H1 (cell line): Measurements from ENCODE around the gene COL4A2. TPM values are rescaled to one million over a fixed set of nuclear protein-coding genes. Genes with fewer than 3 reads are reported as not detected.

Experiments used
- CTCF ChIA-PET: fragments of 300-600 bp; sonication (Branson Sonifier 250); formaldehyde crosslinking; loops from one replicate; lab custom pipeline; 2021; ENCODE audit not compliant: partially characterized antibody; lab: Charles Lee
- POLR2A ChIA-PET: fragments of 300-600 bp; sonication (Branson Sonifier 250); formaldehyde crosslinking; loops from one replicate; lab custom pipeline; 2021; ENCODE audit warnings: inconsistent platforms; ENCODE audit not compliant: partially characterized antibody; lab: Charles Lee
- DNase-seq, 2 experiments: peaks; one replicate each; pipeline versions ENCODE4 v3.0.0 to v3.0.0-alpha.2; 2010 to 2022; ENCODE audit warnings: low spot score in 2 of 2, low read depth in 1 of 2, mixed read lengths in 1 of 2
- FAIRE-seq: peaks from 2 replicates; lab custom pipeline; 2011; peaks lifted over from hg19 to GRCh38; lab: Jason Lieb, UNC
- H2AFZ ChIP-seq: 2 replicates; pipeline ENCODE4 v1.8.1; 2012; ENCODE audit warnings: low read length, inconsistent platforms
- H2AK5ac ChIP-seq: 2 replicates; pipeline ENCODE4 v1.6.1; 2013; ENCODE audit warnings: low read depth, low read length
- H2BK120ac ChIP-seq: replicated peaks from 2 replicates; pipeline ENCODE3; 2013; ENCODE audit warnings: low read depth, low read length, inconsistent platforms
- H2BK12ac ChIP-seq: 2 replicates; pipeline ENCODE4 v1.6.1; 2013; ENCODE audit warnings: low read depth, low read length
- H2BK15ac ChIP-seq: 2 replicates; pipeline ENCODE4 v1.6.1; 2013; ENCODE audit warnings: low read length
- H2BK20ac ChIP-seq: 2 replicates; pipeline ENCODE4 v1.6.1; 2013; ENCODE audit warnings: low read length
- H2BK5ac ChIP-seq: 2 replicates; pipeline ENCODE4 v1.6.1; 2013; ENCODE audit warnings: low read depth, low read length
- H3K14ac ChIP-seq: 2 replicates; pipeline ENCODE4 v1.6.1; 2013; ENCODE audit warnings: inconsistent platforms; ENCODE audit not compliant: insufficient read length
- H3K18ac ChIP-seq: 2 replicates; pipeline ENCODE4 v1.6.1; 2013; ENCODE audit warnings: low read length; ENCODE audit errors: extremely low read depth
- H3K23ac ChIP-seq: 2 replicates; pipeline ENCODE4 v1.6.1; 2013; ENCODE audit warnings: inconsistent platforms; ENCODE audit not compliant: insufficient read length
- H3K23me2 ChIP-seq: 2 replicates; pipeline ENCODE4 v1.6.1; 2013; ENCODE audit warnings: low read depth, low read length
- H3K27ac ChIP-seq: 2 replicates; pipeline ENCODE4 v1.6.1; 2011; ENCODE audit warnings: low read depth, low read length, inconsistent platforms
- H3K27me3 ChIP-seq, 4 experiments: replicated peaks in 1 of 4; 1 replicate in 1 of 4; 2 replicates in 3 of 4; pipeline versions ENCODE4 v1.6.1 to v1.8.1; 2011 to 2013; ENCODE audit warnings: low read length in 3 of 4, mild to moderate bottlenecking in 3 of 4, inconsistent platforms in 2 of 4, mixed read lengths in 2 of 4, moderate library complexity in 1 of 4; ENCODE audit not compliant: control insufficient read depth in 3 of 4, insufficient read depth in 3 of 4; ENCODE audit errors: extremely low read depth in 1 of 4
- H3K36me3 ChIP-seq, 4 experiments: 2 replicates each; pipeline versions ENCODE4 v1.6.1 to v1.8.1; 2011 to 2013; ENCODE audit warnings: mild to moderate bottlenecking in 4 of 4, low read length in 3 of 4, moderate library complexity in 2 of 4, control low read depth in 1 of 4, inconsistent platforms in 1 of 4; ENCODE audit not compliant: insufficient read depth in 4 of 4, control insufficient read depth in 2 of 4
- H3K4ac ChIP-seq: replicated peaks from 2 replicates; pipeline ENCODE3; 2013; ENCODE audit warnings: low read length, low read depth, mixed read lengths, inconsistent platforms; ENCODE audit not compliant: insufficient read length
- H3K4me1 ChIP-seq, 4 experiments: replicated peaks in 1 of 4; 1 replicate in 1 of 4; 2 replicates in 3 of 4; pipeline versions ENCODE4 v1.6.1 to v1.8.1; 2011 to 2013; ENCODE audit warnings: low read length in 3 of 4, inconsistent platforms in 2 of 4, mixed read lengths in 1 of 4; ENCODE audit not compliant: insufficient read depth in 4 of 4, control insufficient read depth in 3 of 4
- H3K4me2 ChIP-seq, 2 experiments: 2 replicates each; pipeline versions ENCODE4 v1.6.1 to v1.8.1; 2011 to 2013; ENCODE audit warnings: low read depth in 2 of 2, low read length in 2 of 2, control low read depth in 1 of 2, inconsistent platforms in 1 of 2, mild to moderate bottlenecking in 1 of 2; ENCODE audit not compliant: insufficient read depth in 1 of 2
- H3K4me3 ChIP-seq, 4 experiments: fragments of 200-600, 300-600 bp in 1 of 4; sonication (generic), shearing (Covaris generic), sonication (Bioruptor Twin) in 1 of 4; 2 replicates each; pipeline versions ENCODE4 v1.5.1 to v1.8.1; 2011 to 2016; ENCODE audit warnings: low read length in 4 of 4, low read depth in 3 of 4, control low read depth in 2 of 4, inconsistent platforms in 2 of 4, mild to moderate bottlenecking in 2 of 4, mixed read lengths in 1 of 4, moderate library complexity in 1 of 4; ENCODE audit not compliant: insufficient read depth in 2 of 4; ENCODE audit errors: extremely low read depth in 1 of 4
- H3K56ac ChIP-seq: replicated peaks from 2 replicates; pipeline ENCODE3; 2013; ENCODE audit warnings: low read depth, mild to moderate bottlenecking, mixed read lengths, low read length, inconsistent platforms; ENCODE audit not compliant: insufficient read length
- H3K79me1 ChIP-seq: 2 replicates; pipeline ENCODE4 v1.6.1; 2013; ENCODE audit warnings: low read depth, low read length, control low read depth
- H3K79me2 ChIP-seq, 2 experiments: 2 replicates each; pipeline versions ENCODE4 v1.6.1 to v1.8.1; 2012 to 2013; ENCODE audit warnings: low read length in 2 of 2, mild to moderate bottlenecking in 2 of 2, inconsistent platforms in 1 of 2; ENCODE audit not compliant: insufficient read depth in 2 of 2, control insufficient read depth in 1 of 2
- H3K9ac ChIP-seq, 4 experiments: replicated peaks in 1 of 4; 1 replicate in 1 of 4; 2 replicates in 3 of 4; pipeline versions ENCODE4 v1.6.1 to v1.8.1; 2011 to 2013; ENCODE audit warnings: low read depth in 3 of 4, low read length in 3 of 4, control low read depth in 2 of 4, mild to moderate bottlenecking in 2 of 4, moderate library complexity in 2 of 4, inconsistent platforms in 1 of 4; ENCODE audit errors: extremely low read depth in 1 of 4
- H3K9me3 ChIP-seq, 2 experiments: 2 replicates each; pipeline versions ENCODE4 v1.6.1 to v1.8.1; 2012 to 2013; ENCODE audit warnings: mild to moderate bottlenecking in 2 of 2, moderate library complexity in 2 of 2, control low read depth in 1 of 2, inconsistent platforms in 1 of 2, low read depth in 1 of 2, low read length in 1 of 2, mixed read lengths in 1 of 2; ENCODE audit not compliant: insufficient read depth in 2 of 2
- H4K20me1 ChIP-seq, 2 experiments: replicated peaks in 1 of 2; 2 replicates each; pipeline versions ENCODE3 to v1.8.1; 2011 to 2013; ENCODE audit warnings: inconsistent platforms in 2 of 2, low read length in 2 of 2, mild to moderate bottlenecking in 1 of 2; ENCODE audit not compliant: insufficient read depth in 2 of 2, control insufficient read depth in 1 of 2
- H4K5ac ChIP-seq: 2 replicates; pipeline ENCODE4 v1.6.1; 2013; ENCODE audit warnings: low read length, low read depth, mixed read lengths, inconsistent platforms; ENCODE audit not compliant: insufficient read length
- H4K8ac ChIP-seq: 2 replicates; pipeline ENCODE4 v1.8.0; 2013; ENCODE audit warnings: mild to moderate bottlenecking, moderate library complexity, low read length, inconsistent platforms; ENCODE audit not compliant: insufficient read depth; ENCODE audit errors: extremely low read depth
- H4K91ac ChIP-seq: replicated peaks from 2 replicates; pipeline ENCODE3; 2013; ENCODE audit warnings: low read length, mixed read lengths, inconsistent platforms; ENCODE audit not compliant: insufficient read length
- ASH2L ChIP-seq: fragments of 200-600, 300-600 bp; sonication (generic); IDR thresholded peaks from one replicate; pipeline ENCODE4 v1.7.1; 2017; ENCODE audit warnings: low read length
- GABPA ChIP-seq: IDR thresholded peaks from 2 replicates; pipeline ENCODE4 v1.6.1; 2011; ENCODE audit warnings: mild to moderate bottlenecking, low read length, moderate library complexity, borderline replicate concordance; ENCODE audit not compliant: insufficient read depth
- GTF2F1 ChIP-seq: IDR thresholded peaks from 2 replicates; pipeline ENCODE4 v1.6.1; 2012; ENCODE audit warnings: low read depth, low read length, improper control_type of control experiment, borderline replicate concordance
- MAFK ChIP-seq: IDR thresholded peaks from 2 replicates; pipeline ENCODE4 v1.6.1; 2012; ENCODE audit warnings: low read depth, mild to moderate bottlenecking, improper control_type of control experiment, low read length
- PHF8 ChIP-seq: fragments of 200-600 bp; sonication (generic); conservative IDR thresholded peaks from 2 replicates; pipeline ENCODE4 v1.7.1; 2012; ENCODE audit warnings: low read depth, mild to moderate bottlenecking, inconsistent platforms, low read length, moderate library complexity
- POLR2A ChIP-seq, 2 experiments: IDR thresholded peaks; 1 replicate in 1 of 2; 2 replicates in 1 of 2; pipeline ENCODE4 v1.6.1; 2011; ENCODE audit warnings: low read depth in 2 of 2, low read length in 2 of 2, mild to moderate bottlenecking in 2 of 2; ENCODE audit errors: control extremely low read depth in 1 of 2
- RNF2 ChIP-seq: fragments of 200-900, 300-1000 bp; sonication (generic); IDR thresholded peaks from 2 replicates; pipeline ENCODE4 v1.7.1; 2016; ENCODE audit warnings: borderline replicate concordance, low read depth, mild to moderate bottlenecking, antibody characterized with exemption, low read length; ENCODE audit not compliant: poor library complexity, severe bottlenecking; ENCODE audit errors: missing control alignments
- SAP30 ChIP-seq: fragments of 300-600 bp; sonication (generic); IDR thresholded peaks from 2 replicates; pipeline ENCODE4 v1.7.1; 2012; ENCODE audit warnings: low read length, moderate library complexity, mild to moderate bottlenecking, inconsistent platforms; ENCODE audit not compliant: insufficient read depth, insufficient replicate concordance
- TAF1 ChIP-seq: IDR thresholded peaks from 2 replicates; pipeline ENCODE4 v1.6.1; 2011; ENCODE audit warnings: mild to moderate bottlenecking, low read depth, low read length
- TAF7 ChIP-seq: optimal IDR thresholded peaks from 2 replicates; pipeline ENCODE3; 2011; ENCODE audit warnings: low read depth, mild to moderate bottlenecking, inconsistent platforms, low read length, moderate library complexity, borderline replicate concordance
- TCF12 ChIP-seq: IDR thresholded peaks from 2 replicates; pipeline ENCODE4 v1.6.1; 2011; ENCODE audit warnings: low read depth, mild to moderate bottlenecking, low read length
- TEAD4 ChIP-seq: IDR thresholded peaks from 2 replicates; pipeline ENCODE4 v1.6.1; 2012; ENCODE audit warnings: low read depth, low read length, inconsistent platforms, mixed read lengths
- WGBS, 2 experiments: shearing (Covaris generic) in 1 of 2; methylation state at CpG; one replicate each; pipeline versions ENCODE4 v1.1.6 to v1.1.7; 2013 to 2015; ENCODE audit warnings: low lambda C conversion rate in 2 of 2, mixed read lengths in 2 of 2, inconsistent platforms in 1 of 2, low coverage in 1 of 2, missing lambda C conversion rate in 1 of 2; ENCODE audit not compliant: insufficient replicate concordance in 2 of 2, insufficient coverage in 1 of 2, insufficient read length in 1 of 2; ENCODE audit errors: extremely low coverage in 1 of 2, missing lambda C conversion rate in 1 of 2; 5-methylcytosine and 5-hydroxymethylcytosine counted together
- polyA plus RNA-seq, 7 experiments: library from polyadenylated mRNA; depleted of rRNA in 3 of 7; stranded (reverse) in 5 of 7; unstranded in 2 of 7; fragments of >200 nt in 5 of 7; fragments of 200-250 nt in 2 of 7; gene quantifications; 1 replicate in 5 of 7; 2 replicates in 1 of 7; 4 replicates in 1 of 7; pipeline versions ENCODE4 v1.2.1 to v1.2.3, GENCODE V29; 2011 to 2013; ENCODE audit warnings: missing spikeins in 2 of 7, mixed read lengths in 2 of 7
- total RNA-seq: library from RNA; stranded (reverse); fragmentation: NEBNext Ultra II Directional; extraction: Animal tissue kit (Norgen Biotek cat#: 25700); gene quantifications from 2 replicates; pipeline ENCODE4 v1.2.1, GENCODE V29; 2021
- TF ChIP-seq, protein P1 (sequence below): IDR thresholded peaks from 2 replicates; pipeline ENCODE4 v1.6.1; 2011; ENCODE audit warnings: low read depth, mild to moderate bottlenecking, low read length; ENCODE audit not compliant: insufficient read depth

Gene COL4A2
- total and polyA plus RNA-seq, 2 of the 8 experiments (the other 6 are each of a cell fraction or from before 2014, with no cell fraction given), result 80.4 to 87.3 TPM

DNA sequence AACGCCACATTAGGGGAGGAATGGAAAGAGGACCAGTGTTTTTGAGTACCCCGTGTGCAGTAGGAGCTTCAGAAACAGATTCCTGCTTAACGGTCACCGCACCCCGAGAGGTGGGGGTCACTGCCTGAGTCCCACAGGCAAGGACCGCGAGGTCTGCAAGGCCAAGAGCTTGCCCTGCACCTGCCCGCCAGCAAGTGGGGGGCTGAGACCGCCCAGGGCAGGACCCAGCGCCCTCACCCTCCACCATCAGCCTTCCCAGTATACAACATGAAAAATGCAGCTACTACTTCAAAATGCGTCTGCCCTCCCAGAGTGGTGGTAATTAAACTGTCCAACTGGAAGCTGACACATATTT, 45.0 kb upstream of the COL4A2 start:
- no peak overlapping the region for H3K23ac ChIP-seq
- H2BK5ac ChIP-seq, result peak overlapping the region; percentile 45; the same call in 1 of the 2 replicates
- H3K27me3 ChIP-seq, result no peaks in the 10 kb centered on the region; a peak in 1 of 7 replicates
- no peak overlapping the region for H2AK5ac ChIP-seq
- no peak overlapping the region for H2AFZ ChIP-seq
- no peaks in the 10 kb centered on the region; the same call in none of the 2 replicates for H3K79me1 ChIP-seq
- no peak overlapping the region; the same call in 1 of the 2 replicates for H4K8ac ChIP-seq
- 84% methylated on average over 11 of the region's 11 CpGs; no CpG with 5 or more reads in 1 of the 2 experiments for WGBS, 2 experiments
- ChIA-PET POLR2A (interaction anchor here (1.2 kb wide), 1 partner anchor 44 kb away, joined by 3 read pairs; no protein-coding TSS in a partner anchor), CTCF (interaction anchor here (0.7 to 6.9 kb wide), 10 partner anchors 9 to 150 kb away, joined by 3 to 30 read pairs (median 4); no protein-coding TSS in a partner anchor)
- no peak overlapping the region for H3K14ac ChIP-seq
- no peak overlapping the region for H4K5ac ChIP-seq
- no peaks in the 10 kb centered on the region for H3K23me2 ChIP-seq
- no peak overlapping the region for H2BK120ac ChIP-seq
- H3K18ac ChIP-seq, result no peak overlapping the region
- no peak overlapping the region for H3K27ac ChIP-seq
- H3K9ac ChIP-seq, result no peak overlapping the region
- H3K9me3 ChIP-seq, result no peaks in the 10 kb centered on the region
- H3K4me1 ChIP-seq, result peaks cover 6 to 22% (median 16%) of the 10 kb centered on the region in 4 experiments
- peak overlapping the region; percentile 34; the same call in 1 of the 2 replicates for H2BK12ac ChIP-seq
- no peak overlapping the region for H3K56ac ChIP-seq
- peak in 1 of 2 experiments; percentile 35 for DNase-seq
- no peaks in the 10 kb centered on the region for H4K20me1 ChIP-seq
- H3K79me2 ChIP-seq, result peaks cover 0 to 5% of the 10 kb centered on the region in 2 experiments; a peak in 2 of 4 replicates
- H3K4me3 ChIP-seq, result no peak overlapping the region
- 0 out of 2 replicates have a peak overlapping the region, but pooled peaks have one; percentile 0 for H2BK15ac ChIP-seq
- 0 out of 4 replicates have a peak overlapping the region, but pooled peaks of 1 of the 2 experiments have one; percentile 5 for H3K4me2 ChIP-seq
- H2BK20ac ChIP-seq, result no peak overlapping the region
- peak overlapping the region; percentile 55 for H4K91ac ChIP-seq
- H3K36me3 ChIP-seq, result no peaks in the 10 kb centered on the region
- no peak for FAIRE-seq
- H3K4ac ChIP-seq, result no peak overlapping the region
- TF ChIP-seq TAF1 (no peak), ASH2L (no peak), POLR2A (IDR thresholded peaks at IDR 0.05; ENCODE audit: control extremely low read depth in 1 of 2, low read depth in 2 of 2, low read length in 2 of 2) (no peak), TCF12 (no peak), TEAD4 (no peak), TAF7 (no peak), GABPA (no peak), PHF8 (no peak), GTF2F1 (no peak), MAFK (no peak), RNF2 (no peak), SAP30 (no peak)
- TF ChIP-seq, protein P1, sequence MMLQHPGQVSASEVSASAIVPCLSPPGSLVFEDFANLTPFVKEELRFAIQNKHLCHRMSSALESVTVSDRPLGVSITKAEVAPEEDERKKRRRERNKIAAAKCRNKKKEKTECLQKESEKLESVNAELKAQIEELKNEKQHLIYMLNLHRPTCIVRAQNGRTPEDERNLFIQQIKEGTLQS, result no peak
- TF ChIP-seq, all 59 proteins: peak for 0
